ENCODE measurements around the gene HECTD3.

HECTD3 gene

GRCh38 chr1:45010855-45011811, at the start of gene HECTD3:
TSS of gene HECTD3 (minus strand) at chr1:45011324. CDS start at chr1:45011257, 67 bp downstream.
- peaks cover 34 to 38% of the 10 kb centered on the region in 2 donors for H3K36me3 ChIP-seq (ENCODE audit: control insufficient read depth in 2 of 2, insufficient read depth in 2 of 2, low read length in 2 of 2)
- peak within 1 kb of the TSS; percentile 91 to 93 for H3K4me3 ChIP-seq (ENCODE audit: low read length in 2 of 2)
- no peaks in the 10 kb centered on the region for H3K9me3 ChIP-seq (ENCODE audit: control insufficient read depth in 2 of 2, low read length in 2 of 2)
- peak within 1 kb of the TSS; percentile 88 to 95 for H3K9ac ChIP-seq (ENCODE audit: low read length in 2 of 2)
- H3K27ac ChIP-seq (ENCODE audit: low read length), result peak within 1 kb of the TSS; percentile 91
- no peaks in the 10 kb centered on the region for H3K27me3 ChIP-seq (ENCODE audit: control insufficient read depth in 1 of 2, insufficient read depth in 2 of 2, low read length in 2 of 2)
- H3K4me1 ChIP-seq (ENCODE audit: control insufficient read depth, insufficient read depth, low read length), result peaks cover 53% of the 10 kb centered on the region

DNA sequence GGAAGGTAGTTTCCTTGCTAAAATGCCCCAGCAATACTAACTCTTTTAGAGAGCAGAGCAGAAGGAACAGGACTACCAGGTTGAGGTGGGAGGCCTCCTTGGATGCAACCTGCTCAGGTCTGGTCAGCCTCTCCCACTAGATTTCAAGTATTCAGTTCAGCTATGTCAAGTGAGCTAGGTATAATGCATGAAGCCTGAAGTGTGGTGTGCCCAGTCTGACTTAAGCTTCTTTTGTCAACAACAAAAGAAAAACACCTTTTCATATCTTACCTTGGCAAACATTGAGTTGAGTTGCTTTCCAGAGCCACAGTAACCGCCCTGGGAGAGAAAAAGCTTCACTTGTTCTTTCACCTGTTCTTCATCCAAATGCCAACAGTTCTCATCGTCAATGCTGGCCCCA, 48.7 kb upstream of the HECTD3 start:
- Histone ChIP-seq H3K9me3 (ENCODE audit: control insufficient read depth in 2 of 2, low read length in 2 of 2) (no peaks in the 10 kb centered on the region), H3K9ac (ENCODE audit: low read length in 2 of 2) (no peak overlapping the region)

DNA sequence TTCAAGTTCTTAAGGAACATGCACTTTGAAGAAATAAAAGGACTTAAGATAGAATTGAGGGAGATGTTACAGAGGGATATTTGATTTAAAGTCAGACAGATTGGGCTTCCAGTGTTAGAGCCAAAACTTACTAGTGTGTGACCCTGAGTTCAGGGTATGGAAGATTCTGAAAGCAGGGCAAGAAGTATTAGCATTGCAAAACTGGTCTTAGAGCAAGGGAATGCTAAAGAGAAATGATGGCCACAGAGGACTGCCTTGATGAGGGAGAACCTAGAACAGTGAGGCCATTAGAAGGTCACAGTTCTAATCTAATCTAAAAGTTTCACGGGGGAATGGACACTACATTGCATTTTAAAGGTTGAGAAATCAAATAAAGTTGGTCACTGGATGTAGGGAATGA, 46.4 kb upstream of the HECTD3 start:
- Histone ChIP-seq H3K36me3 (ENCODE audit: control insufficient read depth in 2 of 2, insufficient read depth in 2 of 2, low read length in 2 of 2) (peaks cover 7 to 13% of the 10 kb centered on the region in 2 donors), H3K9ac (ENCODE audit: low read length in 2 of 2) (no peak overlapping the region), H3K27me3 (ENCODE audit: control insufficient read depth in 1 of 2, insufficient read depth in 2 of 2, low read length in 2 of 2) (no peaks in the 10 kb centered on the region), H3K27ac (ENCODE audit: low read length) (no peak overlapping the region), H3K4me1 (ENCODE audit: control insufficient read depth, insufficient read depth, low read length) (no peaks in the 10 kb centered on the region), H3K9me3 (ENCODE audit: control insufficient read depth in 2 of 2, low read length in 2 of 2) (no peaks in the 10 kb centered on the region), H3K4me3 (ENCODE audit: low read length in 2 of 2) (no peak overlapping the region)

More for the DNA sequence above, 48.7 kb upstream of the HECTD3 start:
- Histone ChIP-seq H3K4me1 (ENCODE audit: control insufficient read depth, insufficient read depth, low read length) (no peaks in the 10 kb centered on the region), H3K27me3 (ENCODE audit: control insufficient read depth in 1 of 2, insufficient read depth in 2 of 2, low read length in 2 of 2) (no peaks in the 10 kb centered on the region), H3K4me3 (ENCODE audit: low read length in 2 of 2) (no peak overlapping the region), H3K36me3 (ENCODE audit: control insufficient read depth in 2 of 2, insufficient read depth in 2 of 2, low read length in 2 of 2) (peaks cover 7 to 13% of the 10 kb centered on the region in 2 donors), H3K27ac (ENCODE audit: low read length) (no peak overlapping the region)

- Histone ChIP-seq H3K4me1 (ENCODE audit: control insufficient read depth, insufficient read depth, low read length) (no peaks in the 10 kb centered on the region), H3K9me3 (ENCODE audit: control insufficient read depth in 2 of 2, low read length in 2 of 2) (no peaks in the 10 kb centered on the region), H3K9ac (ENCODE audit: low read length in 2 of 2) (no peak overlapping the region), H3K27ac (ENCODE audit: low read length) (no peak overlapping the region), H3K36me3 (ENCODE audit: control insufficient read depth in 2 of 2, insufficient read depth in 2 of 2, low read length in 2 of 2) (peaks cover 0 to 4% of the 10 kb centered on the region in 2 donors), H3K4me3 (ENCODE audit: low read length in 2 of 2) (no peak overlapping the region), H3K27me3 (ENCODE audit: control insufficient read depth in 1 of 2, insufficient read depth in 2 of 2, low read length in 2 of 2) (no peaks in the 10 kb centered on the region)
These were observed 40.1 kb upstream of the HECTD3 start for GRCh38 chr1:45051005-45051772.

GRCh38 chr1:45047032-45047431, 35.9 kb upstream of the HECTD3 start:
- Histone ChIP-seq H3K27ac (ENCODE audit: low read length) (no peak overlapping the region), H3K9me3 (ENCODE audit: control insufficient read depth in 2 of 2, low read length in 2 of 2) (no peaks in the 10 kb centered on the region), H3K36me3 (ENCODE audit: control insufficient read depth in 2 of 2, insufficient read depth in 2 of 2, low read length in 2 of 2) (peaks cover 3 to 11% of the 10 kb centered on the region in 2 donors), H3K27me3 (ENCODE audit: control insufficient read depth in 1 of 2, insufficient read depth in 2 of 2, low read length in 2 of 2) (no peaks in the 10 kb centered on the region), H3K9ac (ENCODE audit: low read length in 2 of 2) (no peak overlapping the region), H3K4me3 (ENCODE audit: low read length in 2 of 2) (no peak overlapping the region), H3K4me1 (ENCODE audit: control insufficient read depth, insufficient read depth, low read length) (no peaks in the 10 kb centered on the region)

DNA sequence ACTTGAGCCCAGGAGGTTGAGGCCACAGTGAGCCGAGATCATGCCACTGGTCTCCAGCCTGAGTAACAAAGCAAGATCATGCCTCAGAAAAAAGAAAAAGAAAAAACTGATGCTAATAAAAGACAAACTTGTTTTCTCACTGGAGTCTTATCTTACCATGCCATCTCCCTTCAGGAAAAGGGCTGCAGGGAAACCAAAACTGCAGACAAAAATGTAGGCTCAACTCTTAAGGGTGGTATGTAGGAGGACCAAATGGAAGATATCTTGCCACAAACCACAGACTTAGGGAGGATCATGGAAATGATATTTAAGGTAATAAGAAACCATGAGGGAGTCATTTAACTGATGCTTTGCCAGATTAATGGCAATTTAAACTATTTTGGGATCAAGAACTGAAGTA, 33.8 kb upstream of the HECTD3 start:
- no peaks in the 10 kb centered on the region for H3K9me3 ChIP-seq (ENCODE audit: control insufficient read depth in 2 of 2, low read length in 2 of 2)
- H3K36me3 ChIP-seq (ENCODE audit: control insufficient read depth in 2 of 2, insufficient read depth in 2 of 2, low read length in 2 of 2), result peaks cover 3 to 10% of the 10 kb centered on the region in 2 donors
- no peaks in the 10 kb centered on the region for H3K27me3 ChIP-seq (ENCODE audit: control insufficient read depth in 1 of 2, insufficient read depth in 2 of 2, low read length in 2 of 2)
- H3K4me1 ChIP-seq (ENCODE audit: control insufficient read depth, insufficient read depth, low read length), result no peaks in the 10 kb centered on the region
- no peak overlapping the region for H3K9ac ChIP-seq (ENCODE audit: low read length in 2 of 2)
- H3K27ac ChIP-seq (ENCODE audit: low read length), result no peak overlapping the region
- no peak overlapping the region for H3K4me3 ChIP-seq (ENCODE audit: low read length in 2 of 2)

DNA sequence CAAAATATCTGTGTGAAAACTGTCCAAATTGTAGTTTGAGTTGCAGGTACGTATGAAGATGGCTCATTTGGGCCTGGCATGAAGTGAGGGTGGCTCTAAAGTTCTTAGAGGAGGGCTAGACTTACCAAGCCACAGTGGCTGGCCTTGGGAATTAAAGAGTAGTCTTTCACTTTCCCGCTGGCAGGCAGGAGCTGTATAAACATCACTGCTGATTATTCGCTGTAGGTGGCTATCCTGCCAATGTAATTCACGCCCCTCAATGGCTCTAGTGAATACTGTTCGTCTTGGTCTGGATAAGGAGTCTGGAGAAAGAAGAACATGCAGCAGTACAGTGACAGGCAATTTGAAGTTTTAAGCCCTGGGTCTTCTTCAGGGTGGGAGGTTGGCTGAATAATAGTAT, 32.0 kb upstream of the HECTD3 start:
- no peak overlapping the region for H3K27ac ChIP-seq (ENCODE audit: low read length)
- no peaks in the 10 kb centered on the region for H3K27me3 ChIP-seq (ENCODE audit: control insufficient read depth in 1 of 2, insufficient read depth in 2 of 2, low read length in 2 of 2)
- no peak overlapping the region for H3K4me3 ChIP-seq (ENCODE audit: low read length in 2 of 2)
- H3K9me3 ChIP-seq (ENCODE audit: control insufficient read depth in 2 of 2, low read length in 2 of 2), result no peaks in the 10 kb centered on the region
- no peaks in the 10 kb centered on the region for H3K4me1 ChIP-seq (ENCODE audit: control insufficient read depth, insufficient read depth, low read length)
- peaks cover 3 to 12% of the 10 kb centered on the region in 2 donors for H3K36me3 ChIP-seq (ENCODE audit: control insufficient read depth in 2 of 2, insufficient read depth in 2 of 2, low read length in 2 of 2)
- H3K9ac ChIP-seq (ENCODE audit: low read length in 2 of 2), result no peak overlapping the region

- H3K27ac ChIP-seq (ENCODE audit: low read length), result no peak overlapping the region
- no peaks in the 10 kb centered on the region for H3K27me3 ChIP-seq (ENCODE audit: control insufficient read depth in 1 of 2, insufficient read depth in 2 of 2, low read length in 2 of 2)
These were observed 29.2 kb upstream of the HECTD3 start for GRCh38 chr1:45040297-45040696.

DNA sequence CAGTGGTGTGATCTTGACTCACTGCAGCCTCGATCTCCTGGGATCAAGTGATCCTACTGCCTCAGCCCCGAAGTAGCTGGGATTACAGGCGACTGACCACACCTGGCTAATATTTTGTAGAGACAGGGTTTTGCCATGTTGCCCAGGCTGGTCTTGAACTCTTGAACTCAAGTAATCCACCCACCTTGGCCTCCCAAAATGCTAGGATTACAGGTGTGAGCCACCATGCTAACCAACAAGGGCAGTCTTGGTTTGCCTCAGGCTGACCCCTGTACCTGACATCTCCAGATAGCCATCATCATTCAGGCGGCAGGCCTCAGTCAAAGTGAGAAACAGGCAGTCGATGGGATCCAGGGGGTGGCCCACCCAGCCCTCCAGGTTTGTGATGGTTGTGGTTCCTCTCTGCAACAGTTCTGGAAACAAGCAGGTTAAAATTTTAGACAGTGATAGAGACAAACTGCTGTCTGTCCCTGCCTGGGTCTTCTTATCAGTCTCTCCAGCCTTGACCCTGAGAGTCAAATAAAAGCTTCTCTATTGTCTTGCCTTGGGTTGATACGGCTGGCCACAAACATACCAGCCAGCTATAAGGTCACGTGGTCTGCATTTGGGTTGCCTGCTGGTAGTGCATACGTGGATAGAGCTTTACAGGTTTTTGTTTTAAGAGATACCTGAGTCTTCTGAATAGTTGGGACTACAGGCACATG, 27.7 kb upstream of the HECTD3 start:
- no peak overlapping the region for H3K27ac ChIP-seq (ENCODE audit: low read length)
- H3K9me3 ChIP-seq (ENCODE audit: control insufficient read depth in 2 of 2, low read length in 2 of 2), result no peaks in the 10 kb centered on the region
- H3K4me3 ChIP-seq (ENCODE audit: low read length in 2 of 2), result no peak overlapping the region
- H3K36me3 ChIP-seq (ENCODE audit: control insufficient read depth in 2 of 2, insufficient read depth in 2 of 2, low read length in 2 of 2), result peaks cover 14 to 22% of the 10 kb centered on the region in 2 donors
- H3K27me3 ChIP-seq (ENCODE audit: control insufficient read depth in 1 of 2, insufficient read depth in 2 of 2, low read length in 2 of 2), result no peaks in the 10 kb centered on the region
- no peaks in the 10 kb centered on the region for H3K4me1 ChIP-seq (ENCODE audit: control insufficient read depth, insufficient read depth, low read length)
- H3K9ac ChIP-seq (ENCODE audit: low read length in 2 of 2), result no peak overlapping the region

More at GRCh38 chr1:45040297-45040696, 29.2 kb upstream of the HECTD3 start:
- H3K4me1 ChIP-seq (ENCODE audit: control insufficient read depth, insufficient read depth, low read length), result no peaks in the 10 kb centered on the region
- H3K9ac ChIP-seq (ENCODE audit: low read length in 2 of 2), result no peak overlapping the region
- no peaks in the 10 kb centered on the region for H3K9me3 ChIP-seq (ENCODE audit: control insufficient read depth in 2 of 2, low read length in 2 of 2)
- no peak overlapping the region for H3K4me3 ChIP-seq (ENCODE audit: low read length in 2 of 2)
- H3K36me3 ChIP-seq (ENCODE audit: control insufficient read depth in 2 of 2, insufficient read depth in 2 of 2, low read length in 2 of 2), result peaks cover 13 to 19% of the 10 kb centered on the region in 2 donors

DNA sequence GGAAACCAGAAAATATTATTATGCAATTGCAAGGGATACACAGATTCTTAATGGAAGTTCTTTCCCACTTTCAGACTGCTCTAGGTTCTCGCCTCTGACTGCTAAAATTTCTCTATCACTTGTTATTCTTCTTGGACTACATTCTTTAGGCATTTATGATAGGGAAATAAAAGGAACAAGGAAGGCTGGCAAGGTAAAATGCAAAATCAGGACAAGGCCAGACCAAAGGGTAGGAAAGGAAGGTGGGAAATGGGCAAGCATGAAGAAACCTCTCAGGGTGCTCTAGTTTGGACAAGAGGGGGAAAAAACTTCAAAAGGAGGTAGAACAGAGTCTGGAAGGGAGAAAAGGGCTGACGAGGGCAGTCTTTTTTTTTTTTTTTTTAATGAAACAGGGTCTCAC, 27.1 kb upstream of the HECTD3 start:
- Histone ChIP-seq H3K4me3 (ENCODE audit: low read length in 2 of 2) (no peak overlapping the region), H3K27ac (ENCODE audit: low read length) (no peak overlapping the region), H3K9ac (ENCODE audit: low read length in 2 of 2) (no peak overlapping the region), H3K36me3 (ENCODE audit: control insufficient read depth in 2 of 2, insufficient read depth in 2 of 2, low read length in 2 of 2) (peaks cover 14 to 22% of the 10 kb centered on the region in 2 donors), H3K4me1 (ENCODE audit: control insufficient read depth, insufficient read depth, low read length) (no peaks in the 10 kb centered on the region), H3K27me3 (ENCODE audit: control insufficient read depth in 1 of 2, insufficient read depth in 2 of 2, low read length in 2 of 2) (no peaks in the 10 kb centered on the region), H3K9me3 (ENCODE audit: control insufficient read depth in 2 of 2, low read length in 2 of 2) (no peaks in the 10 kb centered on the region)

All from stomach smooth muscle (tissue), 2 donors.